NCI-H1092 treated with DMSO at 0.1 percent for 48 hours (cell line): ENCODE results near the gene GPS1.
"Not testable (repeated sequence)": the region's sequence is repeated elsewhere in the genome, so short reads cannot be mapped to it uniquely, and the experiment has no call there.

ENCODE experiments used
- DNase-seq: peaks from one replicate; lab custom pipeline; 2025; lab: John Stamatoyannopoulos, UW

Gene GPS1

DNA sequence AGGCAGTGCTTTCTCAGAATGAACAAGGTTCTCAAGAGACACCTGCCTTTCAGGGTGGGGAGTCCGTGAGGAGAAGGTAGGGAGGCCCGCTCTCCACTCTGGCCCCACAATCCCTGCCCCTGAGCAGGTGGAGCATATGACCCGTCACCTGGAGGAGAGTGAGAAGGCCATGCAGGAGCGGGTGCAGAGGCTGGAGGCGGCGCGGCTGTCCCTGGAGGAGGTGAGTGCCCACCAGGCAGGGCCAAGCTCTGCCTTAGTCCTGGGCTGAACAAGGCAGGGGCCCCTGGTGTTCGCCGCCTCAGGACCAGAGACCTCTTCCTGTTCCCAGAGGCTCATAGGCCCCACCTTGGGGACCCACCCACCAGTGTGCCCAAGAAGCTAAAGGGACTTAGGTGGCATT lies 22.7 kb upstream of the GPS1 start:
- DNase-seq: no peak

DNA sequence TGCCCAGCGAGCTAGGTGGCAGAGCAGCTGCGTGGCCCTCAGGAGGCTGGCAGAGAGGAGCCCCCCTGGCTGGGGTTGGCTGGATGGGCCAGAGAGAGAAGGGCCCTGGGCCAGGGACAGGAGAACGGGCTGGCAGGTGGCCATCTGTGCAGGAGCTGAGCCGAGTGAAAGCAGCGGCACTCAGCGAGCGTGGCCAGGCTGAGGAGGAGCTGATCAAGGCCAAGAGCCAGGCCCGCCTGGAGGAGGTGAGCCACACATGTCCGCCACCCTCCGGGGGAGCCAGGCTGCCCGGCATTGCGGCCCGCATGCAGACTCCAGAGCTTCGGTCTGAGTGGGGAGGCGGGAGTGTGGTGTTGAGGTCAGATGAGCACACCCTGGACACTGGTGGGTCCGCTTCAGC lies 22.3 kb upstream of the GPS1 start:
- peak; percentile 33 for DNase-seq

DNA sequence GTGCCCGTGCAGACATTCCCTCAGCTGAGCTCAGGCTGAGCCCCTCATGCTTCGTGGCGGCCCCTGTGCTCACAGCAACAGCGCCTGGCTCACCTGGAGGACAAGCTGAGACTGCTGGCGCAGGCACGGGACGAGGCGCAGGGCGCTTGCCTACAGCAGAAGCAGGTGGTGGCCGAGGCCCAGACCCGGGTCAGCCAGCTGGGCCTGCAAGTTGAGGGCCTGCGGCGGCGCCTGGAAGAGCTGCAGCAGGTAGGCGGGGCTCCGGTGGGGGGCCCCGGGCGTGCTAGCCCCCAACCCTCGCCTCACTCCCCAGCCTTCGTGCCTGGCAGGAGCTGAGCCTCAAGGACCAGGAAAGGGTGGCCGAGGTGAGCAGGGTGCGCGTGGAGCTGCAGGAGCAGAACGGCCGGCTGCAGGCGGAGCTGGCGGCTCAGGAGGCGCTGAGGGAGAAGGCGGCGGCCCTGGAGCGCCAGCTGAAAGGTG lies 21.7 kb upstream of the GPS1 start:
- no peak for DNase-seq

DNA sequence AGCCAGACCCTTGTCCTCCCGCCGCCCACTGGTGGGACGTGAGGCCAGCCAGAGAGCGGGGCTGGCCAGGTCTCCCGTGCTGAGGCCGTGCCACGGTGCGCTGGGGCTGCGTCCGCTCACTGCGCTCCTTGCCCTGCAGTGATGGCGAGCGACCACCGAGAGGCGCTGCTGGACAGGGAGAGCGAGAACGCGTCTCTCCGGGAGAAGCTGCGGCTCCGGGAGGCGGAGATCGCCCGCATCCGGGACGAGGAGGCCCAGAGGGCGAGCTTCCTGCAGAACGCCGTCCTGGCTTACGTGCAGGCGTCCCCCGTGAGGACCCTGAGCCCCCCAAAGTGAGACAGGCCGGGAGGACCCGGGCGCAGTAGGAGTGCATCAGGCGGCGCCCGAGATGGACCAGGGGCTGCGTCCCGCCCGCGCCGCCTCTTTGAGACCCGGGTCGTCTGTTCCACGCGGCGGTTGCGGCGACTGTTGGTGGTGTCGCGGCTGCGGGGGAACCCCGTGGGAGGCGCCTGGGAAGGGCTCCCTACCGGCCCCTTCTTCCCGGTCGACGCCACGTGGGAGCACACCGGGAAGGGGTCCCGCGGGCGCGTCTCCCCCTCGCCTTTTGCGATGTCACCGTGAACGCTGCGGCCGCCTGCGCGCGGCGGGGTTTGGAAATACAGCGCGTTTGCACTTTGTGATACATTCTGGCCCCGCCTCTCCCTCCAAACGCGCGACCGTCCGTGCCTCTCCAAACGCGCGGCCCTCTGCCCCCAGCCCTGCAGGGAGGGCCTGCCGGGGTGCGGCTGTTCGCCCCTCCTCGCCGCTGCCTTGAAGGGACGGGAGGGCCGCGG lies 21.0 kb upstream of the GPS1 start:
- DNase-seq: peak; percentile 60

DNA sequence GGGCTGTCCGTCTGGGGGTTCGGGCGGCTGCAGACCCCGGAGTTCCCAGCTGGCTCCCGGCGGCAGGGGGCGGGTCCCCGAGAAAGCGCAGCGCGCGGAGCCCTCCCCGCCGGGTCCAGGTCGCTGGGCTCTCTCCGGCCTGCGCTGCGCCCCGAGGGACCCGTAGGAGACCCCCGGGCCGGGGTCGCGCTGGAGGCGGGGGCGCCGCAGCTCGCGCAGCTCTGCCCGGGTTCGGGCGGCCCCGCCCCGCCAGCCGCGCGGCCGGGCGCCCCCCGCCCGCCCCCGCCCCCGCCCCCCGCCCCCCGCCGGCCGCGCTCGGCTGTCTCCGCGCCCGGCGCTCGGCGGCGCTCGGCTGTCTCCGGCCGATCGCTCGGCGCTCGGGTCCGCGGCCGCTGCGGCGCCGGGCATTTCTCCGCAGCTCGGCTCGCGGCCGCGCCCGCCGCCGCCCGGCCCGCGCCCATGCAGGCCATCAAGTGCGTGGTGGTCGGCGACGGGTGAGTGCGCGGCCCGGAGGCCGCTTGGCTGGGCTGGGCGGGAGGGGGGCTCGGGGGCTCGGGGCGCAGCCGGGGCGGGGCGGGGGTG lies 20.3 kb upstream of the GPS1 start, which contains the start of gene RAC3:
Gene RAC3 (plus strand): TSS at position 376 of the 582 bp plus-strand sequence. CDS start 84 bp downstream, at position 460.
- DNase-seq: peak; percentile 25

DNA sequence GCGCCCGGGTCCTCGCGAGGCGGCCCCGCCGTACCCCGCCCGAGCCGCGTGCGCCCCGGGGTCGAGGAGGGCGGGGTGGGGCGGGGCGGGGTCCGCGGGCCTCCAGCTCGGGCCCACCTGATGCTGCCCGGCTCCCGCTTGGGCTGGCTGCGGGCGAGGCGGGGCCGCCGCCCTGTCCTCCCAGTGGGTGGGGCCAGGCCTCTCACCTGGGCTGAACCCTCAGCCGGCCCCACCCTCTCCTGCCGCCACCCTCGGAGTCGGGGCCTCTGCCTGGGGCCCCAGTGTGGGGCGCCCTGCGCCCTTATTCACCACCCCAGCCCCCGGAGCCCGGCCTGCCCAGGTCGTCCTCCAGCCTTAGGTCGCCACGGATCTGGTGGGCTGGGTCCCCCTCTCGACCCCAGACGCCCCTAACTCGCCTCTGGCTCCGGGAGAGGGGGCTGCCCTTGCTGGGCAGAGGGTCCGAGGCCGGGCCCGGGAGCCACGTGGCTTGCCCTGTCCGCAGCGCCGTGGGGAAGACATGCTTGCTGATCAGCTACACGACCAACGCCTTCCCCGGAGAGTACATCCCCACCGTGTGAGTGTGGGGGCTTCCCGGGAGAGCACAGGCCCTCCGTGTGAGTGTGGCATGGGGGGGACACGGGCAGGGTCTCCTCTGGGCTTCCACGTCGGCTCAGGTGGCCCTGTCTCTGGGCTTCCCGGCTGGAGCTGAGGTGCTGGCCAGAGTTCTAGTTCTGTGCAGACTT lies 19.6 kb upstream of the GPS1 start:
- no peak for DNase-seq

DNA sequence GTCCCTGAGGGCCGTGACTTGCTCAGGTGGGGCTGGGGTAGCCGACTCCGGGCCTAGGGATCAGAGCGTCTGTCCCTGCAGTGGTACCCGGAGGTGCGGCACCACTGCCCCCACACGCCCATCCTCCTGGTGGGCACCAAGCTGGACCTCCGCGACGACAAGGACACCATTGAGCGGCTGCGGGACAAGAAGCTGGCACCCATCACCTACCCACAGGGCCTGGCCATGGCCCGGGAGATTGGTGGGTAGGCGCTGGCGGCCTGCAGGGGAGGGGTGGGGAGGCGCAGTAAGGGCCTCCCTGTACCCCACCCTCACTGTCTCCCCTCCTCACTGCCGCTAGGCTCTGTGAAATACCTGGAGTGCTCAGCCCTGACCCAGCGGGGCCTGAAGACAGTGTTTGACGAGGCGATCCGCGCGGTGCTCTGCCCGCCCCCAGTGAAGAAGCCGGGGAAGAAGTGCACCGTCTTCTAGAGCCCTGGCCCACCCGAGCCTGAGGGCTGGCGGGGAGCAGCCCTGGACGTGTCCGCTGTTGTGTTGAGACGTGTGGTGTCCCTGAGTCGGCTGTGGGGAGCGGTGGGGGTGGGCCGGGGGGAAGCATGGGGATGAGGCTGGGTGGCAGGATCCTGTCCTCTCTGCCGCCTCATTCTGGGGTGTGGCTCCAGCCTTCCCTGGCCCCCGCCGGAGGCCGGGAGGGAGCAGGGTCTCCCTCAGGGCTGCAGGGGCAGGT lies 18.2 kb upstream of the GPS1 start:
- DNase-seq: no peak

DNA sequence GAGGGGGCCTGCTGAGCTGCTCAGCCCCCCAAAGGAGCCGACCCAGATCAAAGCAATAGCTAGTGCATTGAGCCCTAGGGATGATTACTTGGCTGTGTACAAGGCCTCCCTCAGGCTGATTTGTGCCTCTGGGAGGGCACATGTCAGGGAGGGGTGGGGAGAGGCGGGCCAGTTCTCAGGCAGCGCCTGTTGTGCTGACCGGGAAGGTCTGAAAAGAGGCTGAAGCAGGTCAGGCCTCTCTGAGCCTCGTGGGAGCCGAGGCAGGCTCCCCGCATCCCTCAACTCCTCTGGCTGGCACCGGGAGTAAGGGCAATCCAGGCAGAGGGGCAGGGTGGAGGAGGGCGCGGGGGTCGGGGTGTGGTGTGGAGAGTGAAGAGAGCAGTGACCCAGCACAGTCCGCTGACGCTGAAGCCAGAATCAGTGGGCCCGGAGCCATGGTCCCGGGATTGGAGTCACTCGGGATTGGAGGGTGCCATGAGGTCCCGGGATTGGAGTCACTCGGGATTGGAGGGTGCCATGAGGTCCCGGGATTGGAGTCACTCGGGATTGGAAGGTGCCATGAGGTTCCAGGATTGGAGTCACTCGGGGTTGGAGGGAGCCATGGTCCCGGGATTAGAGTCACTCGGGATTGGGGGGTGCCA lies 17.2 kb upstream of the GPS1 start:
- DNase-seq: no peak

DNA sequence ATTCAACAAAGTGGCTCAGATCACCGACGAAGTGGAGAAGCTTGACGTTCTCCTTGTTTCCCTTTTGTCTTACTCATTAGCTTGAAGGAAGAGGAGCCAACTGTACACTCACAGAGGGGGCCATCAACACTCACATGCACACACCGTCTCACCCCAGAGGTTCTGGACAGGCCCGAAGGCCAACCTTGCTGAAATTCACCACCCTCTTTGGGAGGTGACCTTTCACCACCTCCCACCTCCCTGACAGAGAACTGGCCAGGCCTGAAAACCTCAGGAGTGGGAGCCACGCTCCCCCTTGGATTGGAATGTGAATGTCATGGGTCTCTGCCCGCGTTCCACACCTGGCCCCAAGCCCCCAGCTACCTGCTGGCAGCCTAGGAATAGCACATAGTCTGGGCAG lies 16.2 kb upstream of the GPS1 start:
- DNase-seq: no peak

DNA sequence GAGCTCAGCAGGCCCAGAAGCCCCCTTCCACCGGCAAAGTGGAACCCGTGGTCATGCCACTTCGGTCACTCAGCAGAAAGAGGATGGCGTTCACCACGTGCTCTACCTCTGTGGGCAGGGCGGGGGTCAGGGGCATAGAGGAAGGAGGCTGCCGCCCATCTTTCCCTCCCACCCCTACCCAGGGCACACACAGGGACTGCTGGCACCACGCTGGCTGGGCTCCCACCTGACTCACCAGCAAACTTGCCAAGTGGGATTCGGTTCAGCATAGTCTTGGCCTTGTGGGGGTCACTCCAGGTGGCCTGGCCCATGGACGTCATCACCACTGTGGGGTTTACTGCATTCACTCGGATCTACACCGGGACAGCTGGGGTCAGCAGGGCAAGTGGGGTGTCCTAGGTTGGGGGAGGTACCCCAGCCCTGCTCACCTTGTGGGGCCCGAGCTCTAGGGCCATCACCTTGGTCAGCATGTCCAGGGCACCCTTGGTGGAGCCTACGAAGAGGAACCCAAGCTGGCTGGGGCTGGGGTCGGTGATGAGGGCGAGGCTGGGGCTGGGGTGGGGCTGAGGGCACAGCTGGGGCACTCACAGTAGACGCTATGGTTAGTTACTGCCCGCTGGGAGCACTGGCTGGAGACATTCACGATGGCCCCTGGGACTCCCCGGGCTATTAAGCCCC lies 15.6 kb upstream of the GPS1 start:
- no peak for DNase-seq

DNA sequence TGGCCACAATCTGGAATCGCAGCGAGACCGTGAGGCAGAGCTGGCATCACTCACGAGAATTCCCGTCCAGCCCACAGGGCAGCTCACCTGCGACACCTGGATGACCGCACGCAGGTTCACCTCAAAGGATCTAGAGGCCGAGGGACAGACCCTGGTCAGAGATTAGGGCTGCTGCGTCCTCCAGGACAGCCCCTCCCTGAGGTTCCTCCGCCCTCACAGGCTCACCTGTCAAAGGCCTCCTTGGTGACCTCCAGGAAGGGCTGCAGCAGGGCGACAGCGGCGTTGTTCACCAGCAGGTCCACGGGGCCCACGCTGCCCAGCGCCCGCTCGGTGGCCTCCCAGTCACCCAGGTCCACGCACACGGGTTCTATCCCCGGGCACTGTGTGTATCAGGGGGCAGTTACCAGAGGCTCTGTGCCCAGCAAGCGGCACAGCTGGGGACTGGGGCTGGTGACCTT lies 15.0 kb upstream of the GPS1 start:
- DNase-seq: no peak

DNA sequence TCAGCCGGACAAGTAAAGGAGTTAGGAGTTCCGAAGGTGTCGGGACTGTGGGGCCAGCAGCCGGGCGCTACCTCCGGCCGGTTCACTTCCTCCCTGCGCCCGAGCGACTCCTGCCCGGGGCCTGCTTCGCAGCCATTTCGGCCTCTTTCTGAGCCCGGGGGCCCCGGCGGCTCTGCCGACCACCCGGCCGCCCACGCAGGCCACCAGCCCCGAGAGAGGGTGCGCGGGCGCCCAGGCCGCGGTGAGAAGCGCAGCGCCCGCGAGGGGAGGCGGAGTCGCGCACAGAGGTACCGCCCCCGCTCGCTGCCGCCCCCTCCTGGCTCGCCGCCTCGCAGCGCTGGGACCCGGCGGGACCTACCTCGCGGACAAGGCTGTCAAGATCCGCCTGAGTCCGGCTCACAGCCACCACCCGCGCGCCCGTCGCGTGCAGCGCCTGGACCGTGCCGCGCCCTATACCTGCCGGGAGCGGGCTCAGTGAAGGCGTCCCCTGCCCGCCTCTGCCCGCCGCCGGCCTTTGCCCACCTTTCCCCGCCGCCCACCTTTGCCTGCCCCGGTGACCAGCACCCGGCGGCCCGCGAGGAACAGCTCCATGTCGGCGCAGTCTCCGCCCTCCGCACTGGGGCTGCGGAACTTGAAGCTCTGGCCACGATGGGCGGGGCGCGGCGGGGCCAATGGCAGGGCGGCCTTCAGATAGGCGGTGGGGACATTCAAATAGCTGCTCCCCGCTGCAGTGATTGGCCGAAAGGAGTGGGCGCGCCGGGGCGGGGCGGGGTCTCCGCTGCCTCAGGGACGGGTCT lies 14.4 kb upstream of the GPS1 start, which contains the start of gene DCXR:
Gene DCXR (minus strand): TSS at position 606 of the 797 bp plus-strand sequence. CDS start 15 bp downstream, at position 591.
- DNase-seq: peak; percentile 95

DNA sequence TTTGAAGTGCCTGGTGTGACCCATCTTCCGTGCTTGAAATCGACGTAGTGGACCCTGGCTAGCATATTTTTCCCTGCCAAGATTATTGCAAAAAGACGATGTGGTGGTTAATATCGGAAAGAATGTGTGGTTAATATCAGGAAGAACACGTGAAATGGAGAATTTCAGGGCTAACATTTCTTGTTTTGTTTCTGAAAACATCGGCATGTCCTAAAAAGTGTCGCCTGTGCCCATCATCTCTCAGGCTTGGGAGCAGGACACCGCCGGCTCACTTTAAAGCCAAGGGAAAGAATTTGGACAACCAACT lies 13.9 kb upstream of the GPS1 start:
- no peak for DNase-seq

DNA sequence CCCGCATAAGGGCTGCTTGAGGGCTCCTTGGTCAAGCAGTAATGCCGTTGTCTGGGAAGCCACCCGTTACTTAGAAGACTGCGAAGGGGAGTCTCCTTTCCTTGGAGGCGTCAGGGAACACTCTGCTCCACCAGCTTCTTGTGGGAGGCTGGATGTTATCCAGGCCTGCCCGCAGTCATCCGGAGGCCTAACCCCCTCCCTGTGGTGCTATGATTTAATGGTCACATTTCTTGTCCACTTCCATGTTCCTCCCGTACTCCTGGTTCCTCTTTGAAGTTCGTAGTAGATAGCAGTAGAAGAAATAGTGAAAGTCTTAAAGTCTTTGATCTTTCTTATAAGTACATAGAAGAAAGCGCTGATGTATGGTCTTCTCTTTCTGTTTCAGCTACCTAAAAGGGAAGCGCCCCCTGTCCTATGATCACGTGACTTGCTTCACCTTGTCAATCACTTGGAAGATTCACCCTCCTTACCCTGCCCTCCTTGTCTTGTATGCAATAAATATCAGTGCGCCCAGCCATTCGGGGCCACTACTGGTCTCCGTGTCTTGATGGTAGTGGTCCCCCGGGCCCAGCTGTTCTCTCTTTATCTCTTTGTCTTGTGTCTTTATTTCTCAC lies 12.8 kb upstream of the GPS1 start:
- not testable (repeated sequence) for DNase-seq

DNA sequence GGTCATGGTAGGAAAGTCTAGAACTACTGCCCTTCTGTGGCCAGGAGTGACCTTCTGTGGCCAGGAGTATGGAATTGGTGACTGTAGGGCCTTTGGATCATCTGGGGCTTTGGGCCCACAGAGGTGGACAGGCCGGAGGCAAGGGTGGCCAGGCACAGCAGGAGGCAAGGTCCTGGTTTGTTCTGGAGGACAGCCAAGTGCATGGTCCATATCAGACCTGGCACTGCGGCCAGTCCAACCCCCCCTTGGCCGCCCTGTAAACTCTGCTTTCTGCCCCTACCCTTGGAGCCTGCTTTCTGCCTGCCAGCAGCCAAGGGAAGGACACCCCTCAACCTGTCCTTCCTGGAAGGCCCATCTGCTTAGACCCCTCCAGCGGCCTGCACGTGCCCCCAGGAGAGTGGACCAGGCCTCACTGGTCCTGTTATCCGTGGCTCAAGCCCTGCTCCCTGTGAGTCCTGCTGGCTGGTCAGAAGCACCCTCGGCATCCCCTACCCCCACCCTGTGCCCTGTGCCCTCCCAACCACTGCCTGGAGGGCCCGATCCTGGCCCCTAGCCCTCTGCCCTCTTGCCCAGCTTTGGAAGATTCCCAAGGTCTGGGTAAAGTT lies 11.9 kb upstream of the GPS1 start:
- no peak for DNase-seq

DNA sequence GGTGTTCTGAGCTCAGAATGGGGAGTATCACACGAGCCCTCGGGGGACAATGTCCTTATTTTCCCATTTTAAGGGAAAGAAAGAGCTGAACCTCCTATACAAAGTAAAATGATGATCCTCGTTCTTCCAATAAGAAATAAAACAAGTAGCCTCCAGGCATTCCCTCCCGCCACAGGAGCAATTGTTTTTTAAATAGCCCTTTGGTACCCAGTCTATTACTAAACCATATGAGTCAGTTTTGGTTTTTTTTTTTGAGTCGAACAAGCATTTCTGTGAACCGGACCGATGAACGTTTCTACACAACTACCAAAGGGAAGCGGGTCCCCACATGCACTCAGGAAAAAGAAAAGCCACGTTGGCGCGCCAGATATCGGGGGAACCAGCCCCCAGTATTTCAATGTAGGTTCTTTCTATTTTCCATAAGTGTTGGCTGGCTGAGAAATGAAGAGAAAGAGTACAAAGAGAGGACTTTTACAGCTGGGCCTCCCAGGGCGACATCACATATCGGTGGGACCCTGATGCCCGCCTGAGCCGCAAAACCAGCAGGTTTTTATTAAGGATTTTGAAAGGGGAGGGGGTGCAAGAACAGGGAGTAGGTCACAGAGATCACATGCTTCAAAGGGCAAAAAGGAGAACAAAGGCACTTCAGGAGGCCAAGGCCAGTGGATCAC lies 10.4 kb upstream of the GPS1 start:
- DNase-seq: no peak

DNA sequence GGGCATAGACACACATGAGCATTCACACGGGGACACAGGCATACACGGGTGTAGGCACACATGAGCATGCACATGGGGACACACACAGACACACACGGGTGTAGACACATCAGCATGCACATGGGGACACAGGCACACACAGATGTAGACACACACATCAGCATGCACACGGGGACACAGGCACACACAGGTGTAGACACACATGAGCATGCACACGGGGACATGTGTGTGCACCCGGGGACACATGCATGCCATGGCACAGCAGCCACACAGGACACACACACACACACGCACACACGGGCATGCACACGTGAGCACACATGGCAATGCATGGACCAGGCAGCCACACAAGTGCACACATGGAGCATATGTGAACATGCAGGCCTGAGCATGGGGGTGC lies 9.0 kb upstream of the GPS1 start:
- no peak for DNase-seq

DNA sequence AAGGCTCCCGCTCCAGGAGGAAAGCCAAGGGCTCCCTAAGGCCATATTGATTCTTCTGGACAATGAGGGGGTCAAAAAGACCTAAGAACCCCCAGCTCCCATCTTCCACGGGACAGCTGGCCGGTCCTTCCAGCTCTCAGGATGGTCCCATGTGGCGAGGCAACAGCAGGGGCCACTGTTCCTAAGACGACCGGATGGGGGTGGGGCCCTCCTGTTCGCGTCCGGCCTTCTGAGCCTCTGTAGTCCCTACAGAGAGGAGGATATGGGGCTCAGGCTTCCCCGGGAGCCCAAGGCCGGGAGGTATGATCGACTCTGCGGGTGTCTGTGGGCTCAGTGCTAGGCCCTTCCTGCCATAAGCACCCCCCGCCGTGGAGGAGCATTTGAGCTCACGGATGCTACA lies 8.2 kb upstream of the GPS1 start:
- DNase-seq: no peak
